Measurements from ENCODE around the gene SPON2. TPM values are rescaled to one million over a fixed set of nuclear protein-coding genes. Genes with fewer than 3 reads are reported as not detected.
"Not testable (repeated sequence)": the region's sequence is repeated elsewhere in the genome, so short reads cannot be mapped to it uniquely, and the experiment has no call there.

SPON2 gene
- total RNA-seq, 4 donors from 2014 or later, result 2.4 to 14.1 (median 6.6) TPM

GRCh38 chr4:1136048-1136447 is 36.3 kb downstream of the SPON2 start:
- H3K27ac ChIP-seq, result no peak overlapping the region
- no peaks in the 10 kb centered on the region for H3K4me1 ChIP-seq
- H3K9me3 ChIP-seq, result no peaks in the 10 kb centered on the region
- intact Hi-C loops (cut with DNase I), result no loop called here
- H3K27me3 ChIP-seq, result no peaks in the 10 kb centered on the region
- H3K36me3 ChIP-seq, result no peaks in the 10 kb centered on the region
- 51 to 63% methylated on average over 4 of the region's 4 CpGs for WGBS, 2 donors
- no peak overlapping the region for H3K4me3 ChIP-seq (replicated peaks in 1 of 3)
- DNase-seq, result no peak
- TF ChIP-seq POLR2A (IDR thresholded peaks at IDR 0.05), result no peak
- no peak for TF ChIP-seq CTCF (IDR thresholded peaks at IDR 0.05)

GRCh38 chr4:1133033-1133432 is 39.4 kb downstream of the SPON2 start:
- Histone ChIP-seq H3K27me3 (no peaks in the 10 kb centered on the region), H3K36me3 (no peaks in the 10 kb centered on the region), H3K4me1 (peaks cover 0 to 7% of the 10 kb centered on the region in 2 donors), H3K4me3 (replicated peaks in 1 of 3) (no peak overlapping the region), H3K27ac (no peak overlapping the region), H3K9me3 (no peaks in the 10 kb centered on the region)
- WGBS, 2 donors, result 63 to 70% methylated on average over 8 of the region's 8 CpGs
- intact Hi-C loops (cut with DNase I), result loop anchor here (5.0 kb wide), 1 partner anchor 219 kb away; no protein-coding TSS in a partner anchor
- DNase-seq, result no peak
- no peak for TF ChIP-seq POLR2A (IDR thresholded peaks at IDR 0.05)
- no peak for TF ChIP-seq CTCF (IDR thresholded peaks at IDR 0.05)

GRCh38 chr4:1130316-1131186 is 41.8 kb downstream of the SPON2 start:
- Histone ChIP-seq H3K4me1 (peaks cover 0 to 7% of the 10 kb centered on the region in 2 donors), H3K9me3 (no peaks in the 10 kb centered on the region), H3K4me3 (replicated peaks in 1 of 3) (no peak overlapping the region), H3K36me3 (no peaks in the 10 kb centered on the region), H3K27ac (no peak overlapping the region), H3K27me3 (no peaks in the 10 kb centered on the region)
- 28 to 29% methylated on average over 13 of the region's 13 CpGs for WGBS, 2 donors
- peak; percentile 56 to 75 for DNase-seq
- no peak for TF ChIP-seq POLR2A (IDR thresholded peaks at IDR 0.05)
- peak; percentile 95 to 99 (median 98) for TF ChIP-seq CTCF (IDR thresholded peaks at IDR 0.05)
- intact Hi-C loops (cut with DNase I), result loop anchor here (5.0 kb wide), 1 partner anchor 222 kb away; no protein-coding TSS in a partner anchor

- WGBS, 2 donors, result 79 to 85% methylated on average over 1 of the region's 1 CpG
These were observed 45.9 kb downstream of the SPON2 start for GRCh38 chr4:1126506-1126905.

GRCh38 chr4:1125466-1125865 is 46.9 kb downstream of the SPON2 start:
- H3K27me3 ChIP-seq; H3K9me3 ChIP-seq; H3K27ac ChIP-seq; intact Hi-C loops (cut with DNase I); H3K4me3 ChIP-seq (replicated peaks in 1 of 3); H3K4me1 ChIP-seq; DNase-seq; H3K36me3 ChIP-seq: not testable (repeated sequence)
- WGBS, 2 donors, result 96 to 100% methylated on average over 4 of the region's 4 CpGs

More at GRCh38 chr4:1126506-1126905, 45.9 kb downstream of the SPON2 start:
- Histone ChIP-seq H3K27me3 (no peaks in the 10 kb centered on the region), H3K4me1 (peaks cover 0 to 7% of the 10 kb centered on the region in 2 donors), H3K9me3 (no peaks in the 10 kb centered on the region), H3K27ac (no peak overlapping the region), H3K36me3 (no peaks in the 10 kb centered on the region), H3K4me3 (replicated peaks in 1 of 3) (no peak overlapping the region)
- intact Hi-C loops (cut with DNase I), result no loop called here
- TF ChIP-seq POLR2A (IDR thresholded peaks at IDR 0.05) (no peak), CTCF (IDR thresholded peaks at IDR 0.05) (no peak)
- DNase-seq, result no peak

Data from thyroid gland (tissue), 4 donors.